Measurements from ENCODE around the gene BCL2. TPM values are rescaled to one million over a fixed set of nuclear protein-coding genes. Genes with fewer than 3 reads are reported as not detected.

BCL2 gene
- total RNA-seq, 1 experiment from 2014 or later = 2.5 TPM

- BruUV-seq (replicated peaks) = no TSS peak
- no peaks in the 10 kb centered on the region for H3K9me3 ChIP-seq (ENCODE audit: control insufficient read depth in 1 of 2, insufficient read depth in 1 of 2, low read depth in 1 of 2, low read length in 2 of 2)
- no peaks in the 10 kb centered on the region for H3K79me2 ChIP-seq (ENCODE audit: insufficient read depth, low read length)
- TF ChIP-seq CEBPB (IDR thresholded peaks at IDR 0.05; ENCODE audit: low read depth) (no peak), TCF7L2 (IDR thresholded peaks at IDR 0.05; ENCODE audit: borderline replicate concordance, extremely low read depth, insufficient read depth, insufficient read length) (no peak), ELF1 (IDR thresholded peaks at IDR 0.05; ENCODE audit: borderline replicate concordance, low read depth) (no peak), FOSL1 (IDR thresholded peaks at IDR 0.05; ENCODE audit: low read depth) (no peak), EZH2 (IDR thresholded peaks at IDR 0.05) (no peak), EGR1 (IDR thresholded peaks at IDR 0.05; ENCODE audit: low read depth) (no peak), POLR2AphosphoS5 (IDR thresholded peaks at IDR 0.05; ENCODE audit: low read depth, low read length) (no peak), MAX (IDR thresholded peaks at IDR 0.05) (no peak), SIN3A (IDR thresholded peaks at IDR 0.05; ENCODE audit: low read depth) (no peak)
- no peak overlapping the region for H3K4me2 ChIP-seq (ENCODE audit: low read length)
- peaks cover 6% of the 10 kb centered on the region; the same call in 1 of the 2 replicates for H3K27me3 ChIP-seq (ENCODE audit: insufficient read depth, low read length)
- intact Hi-C loops (cut with micrococcal nuclease) = loop anchor here (5.0 kb wide), 1 partner anchor 85 kb away; no protein-coding TSS in a partner anchor
- DNase-seq (ENCODE audit: low read depth, low spot score) (no peak), ATAC-seq (no peak)
- no peak overlapping the region for H3K4me3 ChIP-seq (replicated peaks in 1 of 2; ENCODE audit: low read depth in 1 of 2, low read length in 2 of 2)
- no peaks in the 10 kb centered on the region for H3K36me3 ChIP-seq (ENCODE audit: control insufficient read depth in 1 of 2, insufficient read depth in 2 of 2, low read length in 2 of 2)
- no peak overlapping the region for H3K27ac ChIP-seq (ENCODE audit: low read depth, low read length)
- H3K4me1 ChIP-seq (ENCODE audit: control insufficient read depth in 1 of 2, insufficient read depth in 2 of 2, low read length in 2 of 2) = no peaks in the 10 kb centered on the region
- CTCF ChIA-PET = no interaction called here
- POLR2A ChIA-PET = no interaction called here
- no peak overlapping the region for H2AFZ ChIP-seq (ENCODE audit: low read depth, low read length, poor library complexity, severe bottlenecking)
- H3K9ac ChIP-seq (ENCODE audit: low read length) = no peak overlapping the region
- H4K20me1 ChIP-seq (ENCODE audit: insufficient read depth) = no peaks in the 10 kb centered on the region
- RAD21 ChIA-PET (ENCODE audit: low non-redundant PET in 1 of 2, low total read pairs in 2 of 2, uncharacterized antibody in 2 of 2, unreplicated experiment in 2 of 2) = no interaction called here
- no peaks in the 10 kb centered on the region for H3K9me2 ChIP-seq (ENCODE audit: insufficient read depth)
These were observed 206.9 kb downstream of the BCL2 start for GRCh38 chr18:63112706-63113105.

- ATAC-seq (no peak), DNase-seq (ENCODE audit: low read depth, low spot score) (no peak)
- intact Hi-C loops (cut with micrococcal nuclease) = loop anchor here (5.0 kb wide), 1 partner anchor 85 kb away; no protein-coding TSS in a partner anchor
- no peaks in the 10 kb centered on the region for H3K9me2 ChIP-seq (ENCODE audit: insufficient read depth)
- RAD21 ChIA-PET (ENCODE audit: low non-redundant PET in 1 of 2, low total read pairs in 2 of 2, uncharacterized antibody in 2 of 2, unreplicated experiment in 2 of 2) = no interaction called here
- H3K27me3 ChIP-seq (ENCODE audit: insufficient read depth, low read length) = no peaks in the 10 kb centered on the region; the same call in 1 of the 2 replicates
- no peak overlapping the region for H3K27ac ChIP-seq (ENCODE audit: low read depth, low read length)
- no peak overlapping the region for H2AFZ ChIP-seq (ENCODE audit: low read depth, low read length, poor library complexity, severe bottlenecking)
- H3K36me3 ChIP-seq (ENCODE audit: control insufficient read depth in 1 of 2, insufficient read depth in 2 of 2, low read length in 2 of 2) = no peaks in the 10 kb centered on the region
- H3K4me2 ChIP-seq (ENCODE audit: low read length) = no peak overlapping the region
- no peaks in the 10 kb centered on the region for H3K4me1 ChIP-seq (ENCODE audit: control insufficient read depth in 1 of 2, insufficient read depth in 2 of 2, low read length in 2 of 2)
- H3K9ac ChIP-seq (ENCODE audit: low read length) = no peak overlapping the region
- no TSS peak for BruUV-seq (replicated peaks)
- no peaks in the 10 kb centered on the region for H3K79me2 ChIP-seq (ENCODE audit: insufficient read depth, low read length)
- no peaks in the 10 kb centered on the region for H4K20me1 ChIP-seq (ENCODE audit: insufficient read depth)
- CTCF ChIA-PET = no interaction called here
- no peak overlapping the region for H3K4me3 ChIP-seq (replicated peaks in 1 of 2; ENCODE audit: low read depth in 1 of 2, low read length in 2 of 2)
- POLR2A ChIA-PET = no interaction called here
- no peaks in the 10 kb centered on the region for H3K9me3 ChIP-seq (ENCODE audit: control insufficient read depth in 1 of 2, insufficient read depth in 1 of 2, low read depth in 1 of 2, low read length in 2 of 2)
- TF ChIP-seq YY1 (IDR thresholded peaks at IDR 0.05; ENCODE audit: extremely low read depth, insufficient replicate concordance, low read depth, low read length) (no peak), POLR2A (IDR thresholded peaks at IDR 0.05; ENCODE audit: borderline replicate concordance, extremely low read depth, insufficient read depth, insufficient read length) (no peak), EGR1 (IDR thresholded peaks at IDR 0.05; ENCODE audit: low read depth) (no peak), SIN3A (IDR thresholded peaks at IDR 0.05; ENCODE audit: low read depth) (no peak), ZBTB33 (IDR thresholded peaks at IDR 0.05; ENCODE audit: extremely low read depth, insufficient replicate concordance, low read length) (no peak), SP1 (IDR thresholded peaks at IDR 0.05; ENCODE audit: low read depth) (no peak), ZFX (IDR thresholded peaks at IDR 0.05) (no peak), EZH2phosphoT487 (IDR thresholded peaks at IDR 0.05; ENCODE audit: borderline replicate concordance) (no peak), ATF3 (IDR thresholded peaks at IDR 0.05) (no peak), ELF1 (IDR thresholded peaks at IDR 0.05; ENCODE audit: borderline replicate concordance, low read depth) (no peak), TCF7L2 (IDR thresholded peaks at IDR 0.05; ENCODE audit: borderline replicate concordance, extremely low read depth, insufficient read depth, insufficient read length) (no peak), JUND (IDR thresholded peaks at IDR 0.05) (no peak), MAX (IDR thresholded peaks at IDR 0.05) (no peak), POLR2AphosphoS5 (IDR thresholded peaks at IDR 0.05; ENCODE audit: low read depth, low read length) (no peak), CEBPB (IDR thresholded peaks at IDR 0.05; ENCODE audit: low read depth) (no peak), RAD21 (IDR thresholded peaks at IDR 0.05; ENCODE audit: low read depth) (no peak)
These were observed 207.7 kb downstream of the BCL2 start for GRCh38 chr18:63111671-63112402.
